OCI-LY1 (cell line): Measurements from ENCODE around the gene SYN1.
A peak's percentile ranks its signal among the peaks of the same experiment; 100 is the strongest.

Experiments
- H2AFZ ChIP-seq: fragments of 200-600 bp; sonication (generic), shearing (Covaris generic); 2 replicates; pipeline ENCODE4 v1.6.0; 2014; ENCODE audit warnings: antibody characterized with exemption, mild to moderate bottlenecking, low read length
- H3F3A ChIP-seq: fragments of 200-600 bp; sonication (generic), shearing (Covaris generic); 2 replicates; pipeline ENCODE4 v1.6.0; 2014; ENCODE audit warnings: mild to moderate bottlenecking, antibody characterized with exemption, low read length, moderate library complexity; ENCODE audit not compliant: insufficient read depth
- H3K27ac ChIP-seq: fragments of 200-600 bp; sonication (generic); 2 replicates; pipeline ENCODE4 v1.5.1; 2014; ENCODE audit warnings: low read length, mixed run types, mild to moderate bottlenecking, low read depth; ENCODE audit not compliant: poor library complexity, severe bottlenecking
- H3K27me3 ChIP-seq: fragments of 200-600 bp; sonication (generic); 2 replicates; pipeline ENCODE4 v1.6.0; 2014; ENCODE audit warnings: antibody characterized with exemption, mild to moderate bottlenecking, low read length, moderate library complexity; ENCODE audit not compliant: insufficient read depth
- H3K36me3 ChIP-seq: fragments of 200-600 bp; sonication (generic); 2 replicates; pipeline ENCODE4 v1.6.1; 2014; ENCODE audit warnings: mild to moderate bottlenecking, antibody characterized with exemption, low read length, moderate library complexity, mixed read lengths; ENCODE audit not compliant: insufficient read depth
- H3K4me1 ChIP-seq: fragments of 200-600 bp; sonication (generic); 2 replicates; pipeline ENCODE4 v1.5.1; 2014; ENCODE audit warnings: mild to moderate bottlenecking, low read length, moderate library complexity; ENCODE audit not compliant: insufficient read depth, severe bottlenecking
- H3K4me2 ChIP-seq: fragments of 200-600 bp; sonication (generic), shearing (Covaris generic); 2 replicates; pipeline ENCODE4 v1.6.1; 2014; ENCODE audit warnings: low read length
- H3K4me3 ChIP-seq: fragments of 200-600 bp; sonication (generic); 2 replicates; pipeline ENCODE4 v1.5.1; 2014; ENCODE audit warnings: low read length, low read depth, mild to moderate bottlenecking, mixed read lengths; ENCODE audit not compliant: poor library complexity, severe bottlenecking
- H3K79me2 ChIP-seq: fragments of 200-600 bp; shearing (Covaris generic); 2 replicates; pipeline ENCODE4 v1.6.1; 2016; ENCODE audit warnings: mixed run types, low read length, mixed read lengths; ENCODE audit not compliant: insufficient read depth
- H3K9ac ChIP-seq: fragments of 200-600 bp; sonication (generic), shearing (Covaris generic); 2 replicates; pipeline ENCODE4 v1.6.1; 2014; ENCODE audit warnings: mild to moderate bottlenecking, low read length, mixed read lengths
- H3K9me2 ChIP-seq: fragments of 200-600 bp; sonication (generic), shearing (Covaris generic); 2 replicates; pipeline ENCODE4 v1.6.1; 2014; ENCODE audit warnings: low read depth, mild to moderate bottlenecking, low read length, mixed read lengths
- H3K9me3 ChIP-seq: fragments of 200-600 bp; shearing (Covaris generic); 2 replicates; pipeline ENCODE4 v1.6.1; 2014; ENCODE audit warnings: low read length, mixed read lengths
- H4K20me1 ChIP-seq: fragments of 200-600 bp; sonication (generic), shearing (Covaris generic); 2 replicates; pipeline ENCODE4 v1.6.0; 2016; ENCODE audit warnings: mild to moderate bottlenecking, low read length; ENCODE audit not compliant: insufficient read depth
- EZH2 ChIP-seq: fragments of 200-600 bp; sonication (generic), shearing (Covaris generic); IDR thresholded peaks from 2 replicates; pipeline ENCODE4 v1.8.0; 2017; ENCODE audit warnings: borderline replicate concordance, mixed run types, mild to moderate bottlenecking, antibody characterized with exemption, low read length, moderate library complexity, mixed read lengths
- TF ChIP-seq, protein P1 (sequence below): fragments of 200-600 bp; sonication (generic), shearing (Covaris generic); IDR thresholded peaks from 2 replicates; pipeline ENCODE4 v1.5.1; 2017; ENCODE audit warnings: mild to moderate bottlenecking, antibody characterized with exemption, low read length, moderate library complexity, mixed read lengths

The SYN1 gene

DNA sequence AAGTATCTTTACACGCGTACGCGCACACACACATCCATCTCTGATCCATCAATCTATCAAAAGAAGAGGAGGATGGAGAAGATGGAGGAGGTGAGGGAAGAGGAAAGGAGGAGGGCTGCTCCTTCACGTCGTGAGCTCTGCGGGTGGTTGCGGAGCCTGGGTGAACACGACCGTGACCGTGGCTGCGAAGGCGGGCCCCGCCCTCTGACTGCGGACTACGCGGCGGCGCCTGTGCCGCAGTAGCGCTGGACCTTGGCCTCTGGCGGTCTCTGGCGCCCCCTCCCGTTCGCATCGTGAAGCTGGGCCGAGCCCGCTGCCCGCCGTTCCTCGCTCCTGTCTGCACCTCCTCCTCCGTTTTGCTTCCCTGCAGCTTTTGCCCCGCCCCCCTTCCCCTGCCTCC lies 96.4 kb downstream of the SYN1 start:
- H3K27me3 ChIP-seq, result no peaks in the 10 kb centered on the region
- H3F3A ChIP-seq, result no peaks in the 10 kb centered on the region
- H2AFZ ChIP-seq, result peak overlapping the region; percentile 83; the same call in 1 of the 2 replicates
- peaks cover 5% of the 10 kb centered on the region for H3K4me1 ChIP-seq
- H3K9me2 ChIP-seq, result no peaks in the 10 kb centered on the region
- no peaks in the 10 kb centered on the region for H3K9me3 ChIP-seq
- no peak overlapping the region for H3K27ac ChIP-seq
- peak overlapping the region; percentile 69 for H3K4me3 ChIP-seq
- H4K20me1 ChIP-seq, result no peaks in the 10 kb centered on the region
- H3K36me3 ChIP-seq, result no peaks in the 10 kb centered on the region
- H3K9ac ChIP-seq, result peak overlapping the region; percentile 72
- H3K79me2 ChIP-seq, result no peaks in the 10 kb centered on the region
- peak overlapping the region; percentile 90 for H3K4me2 ChIP-seq
- TF ChIP-seq, protein P1, sequence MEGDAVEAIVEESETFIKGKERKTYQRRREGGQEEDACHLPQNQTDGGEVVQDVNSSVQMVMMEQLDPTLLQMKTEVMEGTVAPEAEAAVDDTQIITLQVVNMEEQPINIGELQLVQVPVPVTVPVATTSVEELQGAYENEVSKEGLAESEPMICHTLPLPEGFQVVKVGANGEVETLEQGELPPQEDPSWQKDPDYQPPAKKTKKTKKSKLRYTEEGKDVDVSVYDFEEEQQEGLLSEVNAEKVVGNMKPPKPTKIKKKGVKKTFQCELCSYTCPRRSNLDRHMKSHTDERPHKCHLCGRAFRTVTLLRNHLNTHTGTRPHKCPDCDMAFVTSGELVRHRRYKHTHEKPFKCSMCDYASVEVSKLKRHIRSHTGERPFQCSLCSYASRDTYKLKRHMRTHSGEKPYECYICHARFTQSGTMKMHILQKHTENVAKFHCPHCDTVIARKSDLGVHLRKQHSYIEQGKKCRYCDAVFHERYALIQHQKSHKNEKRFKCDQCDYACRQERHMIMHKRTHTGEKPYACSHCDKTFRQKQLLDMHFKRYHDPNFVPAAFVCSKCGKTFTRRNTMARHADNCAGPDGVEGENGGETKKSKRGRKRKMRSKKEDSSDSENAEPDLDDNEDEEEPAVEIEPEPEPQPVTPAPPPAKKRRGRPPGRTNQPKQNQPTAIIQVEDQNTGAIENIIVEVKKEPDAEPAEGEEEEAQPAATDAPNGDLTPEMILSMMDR, result peak; percentile 61
- no peak for TF ChIP-seq EZH2
